Activated gamma-delta T cell (primary cell): ENCODE measurements around the gene ADGRF3.
"Not testable (repeated sequence)": the region's sequence is repeated elsewhere in the genome, so short reads cannot be mapped to it uniquely, and the experiment has no call there.

Experiments
- DNase-seq: peaks from one replicate; lab custom pipeline; 2025; lab: John Stamatoyannopoulos, UW

The ADGRF3 gene

GRCh38 chr2:26274058-26274613 is 72.5 kb downstream of the ADGRF3 start:
- DNase-seq: no peak

GRCh38 chr2:26273501-26273900 is 73.1 kb downstream of the ADGRF3 start:
- no peak for DNase-seq

DNA sequence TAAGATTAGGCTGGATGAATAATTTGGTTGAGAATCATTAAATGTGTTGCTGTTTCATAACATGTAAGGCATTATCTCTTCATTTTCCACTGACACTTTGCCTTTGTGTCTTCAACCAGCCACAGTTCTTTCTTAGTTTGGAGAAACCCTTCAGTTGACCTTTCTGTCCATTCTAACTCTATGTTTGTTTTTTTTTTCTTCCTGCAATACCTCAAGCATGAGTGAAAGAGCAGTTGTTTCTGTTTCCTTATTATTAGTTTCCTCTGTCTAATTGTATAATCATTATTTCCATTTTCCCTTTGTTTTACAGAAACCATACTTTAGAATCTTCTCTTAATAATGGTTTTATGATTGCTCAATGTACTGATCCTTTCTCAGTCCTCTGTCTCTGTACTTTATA is 76.2 kb downstream of the ADGRF3 start:
- no peak for DNase-seq

GRCh38 chr2:26269571-26270158 is 76.9 kb downstream of the ADGRF3 start:
- DNase-seq: no peak

- DNase-seq: not testable (repeated sequence)
Observed at GRCh38 chr2:26268670-26269385, 77.8 kb downstream of the ADGRF3 start.

DNA sequence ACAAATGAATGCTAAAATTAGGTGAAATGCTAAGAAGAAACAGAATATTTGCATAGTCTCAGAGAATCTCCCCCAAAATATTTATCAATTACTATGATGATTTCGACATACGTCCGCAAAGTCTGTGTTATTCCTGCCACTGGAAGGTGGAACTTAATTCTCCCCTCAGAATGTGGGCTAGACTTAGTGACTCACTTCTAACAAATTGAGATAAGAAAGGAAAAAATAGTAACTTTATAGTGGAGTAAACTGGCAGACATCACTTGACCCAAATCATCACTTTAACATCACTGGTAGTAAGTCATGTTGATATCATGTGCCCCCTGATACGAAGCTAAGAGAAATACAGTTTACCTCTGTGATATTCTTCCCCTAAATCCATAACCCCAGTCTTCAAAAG is 78.4 kb downstream of the ADGRF3 start:
- no peak for DNase-seq

DNA sequence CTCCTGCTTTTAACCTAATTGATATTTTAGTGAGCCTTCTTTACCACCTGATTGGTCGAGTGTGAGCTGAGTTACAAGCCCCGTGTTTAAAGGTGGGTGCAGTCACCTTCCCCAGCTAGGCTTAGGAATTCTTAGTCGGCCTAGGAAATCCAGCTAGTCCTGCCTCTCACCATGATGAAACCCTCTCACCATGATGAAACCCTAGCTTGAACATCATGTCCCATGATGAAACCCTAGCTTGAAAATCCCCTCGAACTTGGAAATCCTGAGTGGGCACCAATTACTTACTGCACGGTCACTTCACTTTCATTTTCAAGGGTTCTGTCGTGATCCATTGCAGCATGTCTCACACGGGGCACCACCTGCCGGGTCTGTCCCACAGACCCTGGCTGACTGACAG is 87.8 kb downstream of the ADGRF3 start:
- DNase-seq: not testable (repeated sequence)
